Hepatocyte (in vitro differentiated cells): Measurements from ENCODE around the gene RAD51D. TPM values are rescaled to one million over a fixed set of nuclear protein-coding genes. Genes with fewer than 3 reads are reported as not detected.

Experiments
- DNase-seq: peaks from one replicate; pipeline ENCODE4 v3.0.0-alpha.2; 2016; ENCODE audit warnings: low spot score
- H2AFZ ChIP-seq: fragments of 200-600 bp; sonication (generic); 2 replicates; pipeline ENCODE4 v1.6.0; 2016; ENCODE audit warnings: antibody characterized with exemption, mild to moderate bottlenecking
- H3K27ac ChIP-seq: fragments of 200-600 bp; sonication (generic); 2 replicates; pipeline ENCODE4 v1.5.1; 2016; ENCODE audit warnings: mild to moderate bottlenecking
- H3K27me3 ChIP-seq: fragments of 200-600 bp; sonication (generic); 2 replicates; pipeline ENCODE4 v1.6.1; 2016
- H3K36me3 ChIP-seq: fragments of 200-600 bp; sonication (generic); replicated peaks from 2 replicates; pipeline ENCODE4 v1.5.1; 2016; ENCODE audit warnings: low read depth; ENCODE audit not compliant: insufficient read depth
- H3K4me1 ChIP-seq: fragments of 200-600 bp; sonication (generic); 2 replicates; pipeline ENCODE4 v1.5.1; 2016; ENCODE audit warnings: mild to moderate bottlenecking, moderate library complexity; ENCODE audit not compliant: insufficient read depth
- H3K4me2 ChIP-seq: fragments of 200-600 bp; sonication (generic); 2 replicates; pipeline ENCODE4 v1.6.0; 2016
- H3K4me3 ChIP-seq: fragments of 200-600 bp; sonication (generic); 2 replicates; pipeline ENCODE4 v1.5.1; 2016; ENCODE audit warnings: mild to moderate bottlenecking
- H3K79me2 ChIP-seq: fragments of 200-600 bp; sonication (generic); 2 replicates; pipeline ENCODE4 v1.6.0; 2017; ENCODE audit warnings: mild to moderate bottlenecking
- H3K9me2 ChIP-seq: fragments of 200-600 bp; sonication (generic); replicated peaks from 2 replicates; pipeline ENCODE4 v1.6.0; 2017; ENCODE audit warnings: mild to moderate bottlenecking; ENCODE audit not compliant: insufficient read depth
- H3K9me3 ChIP-seq: fragments of 200-600 bp; sonication (generic); 2 replicates; pipeline ENCODE4 v1.5.1; 2016; ENCODE audit warnings: low read depth, mild to moderate bottlenecking
- H4K20me1 ChIP-seq: fragments of 200-600 bp; sonication (generic); 2 replicates; pipeline ENCODE4 v1.6.0; 2016; ENCODE audit warnings: mild to moderate bottlenecking; ENCODE audit not compliant: insufficient read depth, poor library complexity, severe bottlenecking
- CTCF ChIP-seq: fragments of 200-600 bp; sonication (generic); IDR thresholded peaks from 2 replicates; pipeline ENCODE4 v1.5.1; 2016; ENCODE audit warnings: antibody characterized with exemption, mild to moderate bottlenecking; ENCODE audit not compliant: poor library complexity
- EZH2 ChIP-seq: fragments of 200-600 bp; sonication (generic); IDR thresholded peaks from 2 replicates; pipeline ENCODE4 v1.6.1; 2016; ENCODE audit warnings: antibody characterized with exemption, mild to moderate bottlenecking, borderline replicate concordance
- EZH2phosphoT487 ChIP-seq: fragments of 200-600 bp; sonication (generic); IDR thresholded peaks from one replicate; pipeline ENCODE4 v1.6.1; 2018; ENCODE audit warnings: antibody characterized with exemption, mild to moderate bottlenecking, low read depth, moderate library complexity; ENCODE audit not compliant: unreplicated experiment, severe bottlenecking
- WGBS: methylation state at CpG from one replicate; pipeline ENCODE4 v1.1.6; 2016; ENCODE audit warnings: low lambda C conversion rate; ENCODE audit errors: missing lambda C conversion rate; 5-methylcytosine and 5-hydroxymethylcytosine counted together
- polyA plus RNA-seq: library from polyadenylated mRNA; unstranded; fragments of >200 nt; fragmentation: Nextera tagmentation; extraction: Ambion mirVana; gene quantifications from 2 replicates; pipeline ENCODE4 v1.2.1, GENCODE V29; 2016
- total RNA-seq: library from RNA; depleted of rRNA; stranded (reverse); fragments of >200 nt; gene quantifications from 2 replicates; pipeline ENCODE4 v1.2.3, GENCODE V29; 2014

RAD51D gene
- total and polyA plus RNA-seq, 2 experiments from 2014 or later = 7.1 to 9.9 TPM

GRCh38 chr17:35161281-35161761 lies 41.7 kb upstream of the RAD51D start:
- no peaks in the 10 kb centered on the region for H3K79me2 ChIP-seq
- no peaks in the 10 kb centered on the region for H4K20me1 ChIP-seq
- 90% methylated on average over 3 of the region's 3 CpGs for WGBS
- TF ChIP-seq CTCF (no peak), EZH2phosphoT487 (no peak), EZH2 (no peak)
- no peak overlapping the region for H3K27ac ChIP-seq
- H3K4me1 ChIP-seq = no peaks in the 10 kb centered on the region
- no peaks in the 10 kb centered on the region for H3K9me3 ChIP-seq
- no peaks in the 10 kb centered on the region for H3K36me3 ChIP-seq
- no peaks in the 10 kb centered on the region for H3K9me2 ChIP-seq
- H2AFZ ChIP-seq = no peak overlapping the region
- no peak for DNase-seq
- H3K27me3 ChIP-seq = peaks cover 2% of the 10 kb centered on the region
- no peak overlapping the region for H3K4me3 ChIP-seq
- no peak overlapping the region for H3K4me2 ChIP-seq

- DNase-seq = no peak
- WGBS = 83% methylated on average over 13 of the region's 13 CpGs
- no peaks in the 10 kb centered on the region for H3K9me3 ChIP-seq
- H3K4me2 ChIP-seq = no peak overlapping the region
- peaks cover 2% of the 10 kb centered on the region for H3K27me3 ChIP-seq
- no peak overlapping the region for H2AFZ ChIP-seq
- no peaks in the 10 kb centered on the region for H3K9me2 ChIP-seq
- no peak overlapping the region for H3K4me3 ChIP-seq
- no peaks in the 10 kb centered on the region for H3K79me2 ChIP-seq
- H3K36me3 ChIP-seq = no peaks in the 10 kb centered on the region
- TF ChIP-seq CTCF (no peak), EZH2phosphoT487 (no peak), EZH2 (no peak)
- no peak overlapping the region for H3K27ac ChIP-seq
- no peaks in the 10 kb centered on the region for H3K4me1 ChIP-seq
- H4K20me1 ChIP-seq = no peaks in the 10 kb centered on the region
Observed at GRCh38 chr17:35160354-35161201, 40.9 kb upstream of the RAD51D start.

GRCh38 chr17:35159940-35160339 lies 40.3 kb upstream of the RAD51D start:
- H3K4me3 ChIP-seq = no peak overlapping the region
- no peak overlapping the region for H3K4me2 ChIP-seq
- no peaks in the 10 kb centered on the region for H3K4me1 ChIP-seq
- H3K9me3 ChIP-seq = no peaks in the 10 kb centered on the region
- H4K20me1 ChIP-seq = no peaks in the 10 kb centered on the region
- no peaks in the 10 kb centered on the region for H3K36me3 ChIP-seq
- WGBS = 67% methylated on average over 2 of the region's 2 CpGs
- no peak overlapping the region for H3K27ac ChIP-seq
- no peaks in the 10 kb centered on the region for H3K9me2 ChIP-seq
- no peak for TF ChIP-seq CTCF
- no peak for TF ChIP-seq EZH2
- no peak for TF ChIP-seq EZH2phosphoT487
- no peak for DNase-seq
- peaks cover 2% of the 10 kb centered on the region for H3K27me3 ChIP-seq
- no peak overlapping the region for H2AFZ ChIP-seq
- no peaks in the 10 kb centered on the region for H3K79me2 ChIP-seq
